ENCODE results near the gene KDM2B.

Gene KDM2B

GRCh38 chr12:121574025-121574424 lies 6.8 kb downstream of the KDM2B start:
- no peak for DNase-seq (ENCODE audit: extremely low read depth, insufficient read length)
- Histone ChIP-seq H3K36me3 (ENCODE audit: control insufficient read depth, insufficient read depth, low read length) (no peaks in the 10 kb centered on the region), H3K4me3 (replicated peaks; ENCODE audit: low read depth, low read length) (no peak overlapping the region), H3K27me3 (replicated peaks; ENCODE audit: control insufficient read depth, insufficient read depth, low read length) (no peaks in the 10 kb centered on the region)
- no peak for TF ChIP-seq CTCF (IDR thresholded peaks at IDR 0.05; ENCODE audit: insufficient read depth, low read length, poor library complexity, severe bottlenecking)

DNA sequence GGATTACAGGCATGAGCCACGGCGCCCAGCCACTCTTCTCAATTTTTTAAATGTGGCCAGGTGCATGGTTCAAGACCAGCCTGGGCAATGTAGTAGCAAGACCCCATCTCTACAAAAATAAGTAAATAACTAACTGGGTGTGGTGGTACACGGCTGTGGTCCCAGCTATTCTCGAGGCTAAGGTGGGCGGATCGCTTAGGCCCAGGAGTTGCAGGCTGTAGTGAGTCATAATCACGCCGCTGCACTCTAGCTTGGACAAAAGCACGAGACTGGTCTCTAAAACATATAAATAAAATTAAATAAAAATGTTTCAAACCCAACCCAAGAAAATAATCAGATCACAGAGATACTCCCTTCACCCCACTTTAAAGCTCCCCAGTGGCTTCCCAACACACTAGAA lies 8.9 kb downstream of the KDM2B start:
- no peak for TF ChIP-seq CTCF (IDR thresholded peaks at IDR 0.05; ENCODE audit: insufficient read depth, low read length, poor library complexity, severe bottlenecking)
- H3K36me3 ChIP-seq (ENCODE audit: control insufficient read depth, insufficient read depth, low read length) = no peaks in the 10 kb centered on the region
- DNase-seq (ENCODE audit: extremely low read depth, insufficient read length) = no peak

GRCh38 chr12:121570467-121571283 lies 10.1 kb downstream of the KDM2B start:
- DNase-seq (ENCODE audit: extremely low read depth, insufficient read length) = no peak
- Histone ChIP-seq H3K4me3 (replicated peaks; ENCODE audit: low read depth, low read length) (no peak overlapping the region), H3K36me3 (ENCODE audit: control insufficient read depth, insufficient read depth, low read length) (no peaks in the 10 kb centered on the region), H3K27me3 (replicated peaks; ENCODE audit: control insufficient read depth, insufficient read depth, low read length) (no peaks in the 10 kb centered on the region)
- no peak for TF ChIP-seq CTCF (IDR thresholded peaks at IDR 0.05; ENCODE audit: insufficient read depth, low read length, poor library complexity, severe bottlenecking)

More for the DNA sequence above, 8.9 kb downstream of the KDM2B start:
- Histone ChIP-seq H3K4me3 (replicated peaks; ENCODE audit: low read depth, low read length) (no peak overlapping the region), H3K27me3 (replicated peaks; ENCODE audit: control insufficient read depth, insufficient read depth, low read length) (no peaks in the 10 kb centered on the region)

DNA sequence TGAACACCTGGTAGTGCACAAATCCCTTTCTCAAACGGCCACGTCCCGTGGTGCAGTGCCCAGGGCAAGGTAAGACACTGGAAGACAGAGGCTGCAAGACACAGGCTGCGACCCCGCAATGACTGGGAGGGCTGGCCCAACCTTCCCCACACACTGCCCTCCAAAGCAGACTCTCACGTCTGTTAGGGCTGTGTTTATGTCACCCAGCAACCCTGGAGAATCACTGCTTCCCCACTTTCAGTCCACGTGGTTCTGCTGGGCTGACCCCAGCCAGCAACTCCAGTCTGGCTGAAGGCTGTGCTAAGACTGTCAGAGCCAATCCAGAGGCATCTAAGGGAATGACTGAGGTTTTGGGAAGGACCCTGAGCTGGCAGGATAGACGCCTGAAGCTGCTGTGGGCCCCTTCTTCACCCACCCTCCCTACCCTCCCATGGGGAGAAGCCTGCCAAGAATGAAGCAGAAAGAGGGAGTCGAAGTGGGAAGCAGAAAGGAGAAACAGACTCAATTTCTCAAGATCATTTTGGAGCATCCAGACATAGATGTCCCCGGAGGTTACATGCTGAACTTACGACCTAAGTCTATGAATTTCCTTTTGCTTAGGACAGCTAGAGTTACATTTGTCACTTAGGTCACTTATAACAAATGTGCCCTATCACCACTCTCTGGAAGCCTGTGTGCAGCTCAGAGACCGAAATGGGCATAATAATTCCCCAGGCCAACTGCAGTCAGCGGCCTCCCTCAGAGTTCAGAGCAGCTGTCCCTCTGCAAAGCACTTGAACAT lies 11.7 kb downstream of the KDM2B start:
- no peak for TF ChIP-seq CTCF (IDR thresholded peaks at IDR 0.05; ENCODE audit: insufficient read depth, low read length, poor library complexity, severe bottlenecking)
- Histone ChIP-seq H3K27me3 (replicated peaks; ENCODE audit: control insufficient read depth, insufficient read depth, low read length) (no peaks in the 10 kb centered on the region), H3K36me3 (ENCODE audit: control insufficient read depth, insufficient read depth, low read length) (no peaks in the 10 kb centered on the region), H3K4me3 (replicated peaks; ENCODE audit: low read depth, low read length) (no peak overlapping the region)
- DNase-seq (ENCODE audit: extremely low read depth, insufficient read length) = no peak

- Histone ChIP-seq H3K27me3 (replicated peaks; ENCODE audit: control insufficient read depth, insufficient read depth, low read length) (no peaks in the 10 kb centered on the region), H3K36me3 (ENCODE audit: control insufficient read depth, insufficient read depth, low read length) (no peaks in the 10 kb centered on the region), H3K4me3 (replicated peaks; ENCODE audit: low read depth, low read length) (no peak overlapping the region)
- TF ChIP-seq CTCF (IDR thresholded peaks at IDR 0.05; ENCODE audit: insufficient read depth, low read length, poor library complexity, severe bottlenecking) = no peak
- no peak for DNase-seq (ENCODE audit: extremely low read depth, insufficient read length)
Measured at GRCh38 chr12:121568518-121568917, 12.3 kb downstream of the KDM2B start.

Measured in GM06990 (cell line).